CD4-positive, alpha-beta T cell treated with Interleukin-10 for 1 hour (primary cell): ENCODE data around the gene LOXHD1.

Experiments
- DNase-seq: peaks from one replicate; pipeline ENCODE4 v3.0.0-alpha.2; 2020

Gene LOXHD1, protein sequence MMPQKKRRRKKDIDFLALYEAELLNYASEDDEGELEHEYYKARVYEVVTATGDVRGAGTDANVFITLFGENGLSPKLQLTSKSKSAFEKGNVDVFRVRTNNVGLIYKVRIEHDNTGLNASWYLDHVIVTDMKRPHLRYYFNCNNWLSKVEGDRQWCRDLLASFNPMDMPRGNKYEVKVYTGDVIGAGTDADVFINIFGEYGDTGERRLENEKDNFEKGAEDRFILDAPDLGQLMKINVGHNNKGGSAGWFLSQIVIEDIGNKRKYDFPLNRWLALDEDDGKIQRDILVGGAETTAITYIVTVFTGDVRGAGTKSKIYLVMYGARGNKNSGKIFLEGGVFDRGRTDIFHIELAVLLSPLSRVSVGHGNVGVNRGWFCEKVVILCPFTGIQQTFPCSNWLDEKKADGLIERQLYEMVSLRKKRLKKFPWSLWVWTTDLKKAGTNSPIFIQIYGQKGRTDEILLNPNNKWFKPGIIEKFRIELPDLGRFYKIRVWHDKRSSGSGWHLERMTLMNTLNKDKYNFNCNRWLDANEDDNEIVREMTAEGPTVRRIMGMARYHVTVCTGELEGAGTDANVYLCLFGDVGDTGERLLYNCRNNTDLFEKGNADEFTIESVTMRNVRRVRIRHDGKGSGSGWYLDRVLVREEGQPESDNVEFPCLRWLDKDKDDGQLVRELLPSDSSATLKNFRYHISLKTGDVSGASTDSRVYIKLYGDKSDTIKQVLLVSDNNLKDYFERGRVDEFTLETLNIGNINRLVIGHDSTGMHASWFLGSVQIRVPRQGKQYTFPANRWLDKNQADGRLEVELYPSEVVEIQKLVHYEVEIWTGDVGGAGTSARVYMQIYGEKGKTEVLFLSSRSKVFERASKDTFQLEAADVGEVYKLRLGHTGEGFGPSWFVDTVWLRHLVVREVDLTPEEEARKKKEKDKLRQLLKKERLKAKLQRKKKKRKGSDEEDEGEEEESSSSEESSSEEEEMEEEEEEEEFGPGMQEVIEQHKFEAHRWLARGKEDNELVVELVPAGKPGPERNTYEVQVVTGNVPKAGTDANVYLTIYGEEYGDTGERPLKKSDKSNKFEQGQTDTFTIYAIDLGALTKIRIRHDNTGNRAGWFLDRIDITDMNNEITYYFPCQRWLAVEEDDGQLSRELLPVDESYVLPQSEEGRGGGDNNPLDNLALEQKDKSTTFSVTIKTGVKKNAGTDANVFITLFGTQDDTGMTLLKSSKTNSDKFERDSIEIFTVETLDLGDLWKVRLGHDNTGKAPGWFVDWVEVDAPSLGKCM (N-terminal part only)

DNA sequence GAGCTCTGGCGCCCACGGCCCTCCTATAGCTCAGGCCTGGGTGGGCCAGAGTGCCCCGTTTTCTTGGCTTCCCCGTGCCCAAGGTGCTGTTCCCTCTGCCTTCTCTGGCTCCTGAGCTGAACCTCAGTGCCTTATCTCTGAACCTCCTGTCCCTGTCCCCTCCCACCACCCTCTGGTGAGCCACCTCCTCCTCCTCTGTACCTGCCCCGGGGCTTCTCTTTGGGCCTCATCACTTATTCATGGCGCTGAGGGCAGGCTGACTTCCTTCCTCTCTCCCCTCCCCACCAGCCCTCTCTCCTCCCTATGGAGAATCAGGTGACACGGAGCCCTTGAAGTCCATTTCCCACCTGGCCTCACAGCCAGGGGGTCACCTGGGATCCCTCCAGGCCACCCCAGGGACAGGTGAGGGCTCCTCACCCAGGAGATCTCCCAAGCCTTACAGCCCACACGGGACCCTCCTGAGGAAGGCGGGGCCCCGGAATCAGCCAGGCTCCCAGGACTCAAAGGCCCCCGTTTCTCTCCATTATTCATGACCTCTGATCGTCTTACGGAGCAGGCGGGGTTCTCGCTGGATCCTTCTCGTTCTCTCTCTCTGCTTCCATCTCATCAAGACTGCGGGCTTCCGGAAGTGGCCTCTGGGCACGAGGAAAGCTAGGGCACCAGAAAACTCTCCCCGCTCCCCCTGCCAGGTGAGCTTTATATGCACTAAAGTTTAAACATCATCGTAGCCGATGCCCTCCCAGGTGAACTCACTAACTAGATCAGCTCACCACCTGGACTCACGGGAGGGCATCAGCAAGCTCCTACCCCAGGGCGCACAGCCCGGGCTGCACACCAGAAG, at the start of gene LOXHD1:
Gene LOXHD1, minus strand, starts transcription at position 106 of the 841 bp plus-strand sequence. CDS start 187 bp downstream, outside the sequence.
- no peak for DNase-seq

DNA sequence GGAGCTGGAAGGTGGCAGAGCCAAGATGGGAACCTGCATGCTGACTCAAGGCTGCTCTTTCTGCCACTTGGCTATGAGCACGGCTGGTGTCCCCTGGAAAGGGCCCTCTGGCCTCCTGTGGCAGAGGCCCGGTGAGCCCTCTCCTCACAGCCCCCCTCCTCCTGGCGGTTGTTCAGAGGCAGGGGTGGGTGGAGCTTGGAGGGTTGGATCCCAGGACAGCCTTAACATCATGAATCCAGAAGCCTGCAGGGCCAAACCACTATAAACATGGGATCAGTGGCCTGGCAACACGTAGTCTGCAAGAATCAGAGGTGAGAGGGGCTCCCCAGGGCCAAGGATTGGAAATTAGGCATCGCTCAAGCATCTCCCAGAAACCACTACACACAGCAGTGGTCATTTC, 48.5 kb upstream of the LOXHD1 start:
- DNase-seq, result no peak

DNA sequence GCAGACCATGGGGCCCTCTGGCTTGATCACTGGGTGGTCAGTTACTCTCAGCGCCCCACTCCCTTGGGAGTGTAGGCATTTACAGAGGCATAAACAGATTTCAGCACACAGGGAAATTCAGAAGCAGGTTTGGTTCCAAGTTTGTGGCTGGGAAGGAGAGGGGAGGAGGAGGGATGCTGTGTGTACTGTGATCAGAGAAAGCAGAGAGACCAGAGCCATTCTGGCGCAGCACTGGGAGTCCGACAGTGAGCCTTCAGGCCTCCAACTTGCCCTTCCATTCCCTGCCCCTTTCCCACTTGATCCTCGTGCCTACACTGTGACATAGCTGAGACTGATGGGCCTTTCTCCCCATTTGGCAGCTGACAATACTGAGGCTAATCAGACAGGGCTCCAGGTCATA, 47.8 kb upstream of the LOXHD1 start:
- no peak for DNase-seq

DNA sequence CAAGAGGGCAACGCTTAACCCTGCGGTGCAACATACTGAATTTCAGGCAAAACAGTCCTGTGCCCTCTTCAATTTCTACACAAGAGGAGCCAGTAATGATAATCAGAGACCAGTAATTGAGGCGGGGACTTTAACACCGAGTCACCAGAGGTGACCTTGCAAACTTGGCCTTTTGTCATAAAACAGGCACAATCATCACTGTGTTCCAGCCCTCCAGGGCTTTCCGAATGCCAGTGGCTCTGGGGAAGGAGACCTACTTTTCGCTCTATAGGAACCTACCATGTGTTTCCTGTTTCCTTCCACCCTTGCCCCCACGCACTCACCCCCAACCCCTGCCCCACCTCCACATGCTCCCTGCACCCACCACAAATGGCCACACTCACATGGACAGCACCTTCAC, 47.2 kb upstream of the LOXHD1 start:
- no peak for DNase-seq

DNA sequence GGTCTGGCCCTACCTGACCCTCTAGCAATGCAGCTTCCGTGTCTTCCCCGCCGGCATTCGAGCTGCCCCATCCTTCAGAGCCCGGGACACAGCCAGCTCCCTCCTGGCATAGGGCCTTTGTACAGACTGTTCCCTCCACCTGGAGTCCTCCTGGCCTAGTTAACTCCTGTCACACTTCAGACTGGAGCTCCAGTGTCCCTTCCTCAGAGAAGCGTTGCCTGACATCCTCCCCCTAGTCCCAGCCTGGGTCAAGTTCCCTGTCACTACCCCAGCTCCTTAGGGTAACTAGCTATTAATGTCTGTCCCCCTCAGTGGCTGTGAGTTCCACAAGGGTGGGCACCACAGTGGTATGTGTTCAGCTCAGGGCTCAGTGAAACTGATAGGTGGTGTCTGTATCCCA, 45.5 kb upstream of the LOXHD1 start:
- no peak for DNase-seq

DNA sequence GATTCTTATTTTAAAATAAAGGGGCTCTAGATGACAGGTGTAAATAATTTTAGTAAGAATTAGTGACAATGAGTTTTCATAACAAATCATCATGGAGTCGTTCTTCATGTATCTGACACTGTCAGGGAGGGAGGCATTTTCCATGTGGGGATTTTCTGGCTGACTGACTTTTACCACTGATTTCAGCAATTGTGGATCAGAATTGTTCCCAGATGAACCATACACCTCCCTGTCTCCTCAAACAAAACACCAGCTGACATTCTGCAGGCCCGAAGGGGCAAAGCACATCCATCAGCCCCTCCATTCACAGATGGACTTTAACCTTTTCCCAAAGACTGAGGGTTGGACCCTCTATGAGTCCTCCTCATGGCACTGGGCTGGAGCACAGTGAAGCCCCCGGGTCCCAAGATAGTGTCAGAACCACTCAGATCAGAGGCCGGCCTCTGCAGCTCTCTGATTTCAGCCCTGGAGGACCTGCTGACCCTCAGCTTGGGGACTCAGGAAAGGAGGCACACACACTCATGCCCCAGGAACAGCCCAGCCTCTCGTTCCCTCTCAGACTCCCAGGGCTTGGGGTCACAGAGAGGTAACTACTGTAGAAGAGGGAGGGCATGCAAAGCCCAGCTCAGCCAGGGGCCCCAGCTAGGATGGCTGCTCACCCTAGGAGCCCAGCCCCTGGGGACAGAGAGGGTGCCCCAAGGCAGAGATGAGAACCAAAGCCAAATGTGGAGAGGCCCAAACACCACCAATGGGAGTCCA, 43.2 kb upstream of the LOXHD1 start:
- no peak for DNase-seq

DNA sequence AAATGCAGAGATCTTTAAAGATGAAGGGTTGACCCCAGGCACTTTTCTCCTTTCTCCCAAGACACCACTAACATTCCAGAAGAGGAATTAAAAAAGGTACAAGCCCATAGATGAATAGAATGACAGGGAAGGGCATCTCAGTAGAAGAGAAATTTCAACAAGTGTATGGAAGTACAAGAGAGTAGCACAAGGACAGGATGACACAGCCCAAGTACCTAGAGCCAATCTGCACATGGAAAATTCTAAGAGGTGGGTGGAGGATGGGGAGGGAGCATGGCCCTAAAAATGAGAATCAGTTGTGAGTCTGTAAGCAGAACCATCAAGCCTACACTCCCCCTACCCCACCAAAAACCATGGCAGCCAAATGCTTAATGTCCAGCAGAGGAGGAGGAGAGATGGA, 39.7 kb upstream of the LOXHD1 start:
- no peak for DNase-seq

DNA sequence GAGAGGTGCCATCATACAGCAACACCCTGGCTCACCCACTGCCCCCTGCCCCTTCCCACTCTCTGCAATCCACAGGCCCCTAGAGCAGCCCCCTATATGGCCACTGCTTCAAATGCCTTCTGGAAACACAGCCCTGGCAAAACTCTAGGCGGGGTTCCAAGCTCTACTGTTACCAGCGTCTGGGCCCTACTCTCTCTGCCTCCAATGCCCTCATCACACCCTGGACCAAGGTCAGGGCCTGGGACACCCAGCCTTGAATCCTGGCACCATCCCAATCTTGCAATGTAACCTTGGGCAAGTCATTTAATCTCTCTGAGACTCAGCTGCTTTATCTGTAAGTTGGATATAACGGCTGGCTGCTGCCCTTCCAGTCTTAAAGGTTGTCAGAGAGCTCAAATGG, 39.2 kb upstream of the LOXHD1 start:
- DNase-seq, result no peak

DNA sequence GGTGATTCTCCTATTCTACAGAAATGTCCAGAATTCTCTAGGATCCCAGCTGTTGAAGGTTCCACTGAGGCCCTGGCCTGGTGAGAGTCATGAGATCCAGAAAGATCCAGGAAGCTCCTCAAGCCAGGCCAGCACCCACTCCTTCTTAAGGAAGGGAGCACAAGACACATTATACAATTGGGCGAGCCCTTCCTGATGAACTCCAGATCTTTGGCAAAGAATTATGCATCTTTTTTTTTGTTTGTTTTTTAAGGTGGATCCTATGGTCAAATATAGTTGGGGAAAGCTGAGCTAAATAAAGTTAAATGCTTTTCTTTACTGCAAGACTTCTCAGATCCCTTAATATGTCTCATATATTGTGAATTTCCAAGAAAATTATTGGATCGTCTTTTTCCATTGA, 37.0 kb upstream of the LOXHD1 start:
- DNase-seq, result no peak

DNA sequence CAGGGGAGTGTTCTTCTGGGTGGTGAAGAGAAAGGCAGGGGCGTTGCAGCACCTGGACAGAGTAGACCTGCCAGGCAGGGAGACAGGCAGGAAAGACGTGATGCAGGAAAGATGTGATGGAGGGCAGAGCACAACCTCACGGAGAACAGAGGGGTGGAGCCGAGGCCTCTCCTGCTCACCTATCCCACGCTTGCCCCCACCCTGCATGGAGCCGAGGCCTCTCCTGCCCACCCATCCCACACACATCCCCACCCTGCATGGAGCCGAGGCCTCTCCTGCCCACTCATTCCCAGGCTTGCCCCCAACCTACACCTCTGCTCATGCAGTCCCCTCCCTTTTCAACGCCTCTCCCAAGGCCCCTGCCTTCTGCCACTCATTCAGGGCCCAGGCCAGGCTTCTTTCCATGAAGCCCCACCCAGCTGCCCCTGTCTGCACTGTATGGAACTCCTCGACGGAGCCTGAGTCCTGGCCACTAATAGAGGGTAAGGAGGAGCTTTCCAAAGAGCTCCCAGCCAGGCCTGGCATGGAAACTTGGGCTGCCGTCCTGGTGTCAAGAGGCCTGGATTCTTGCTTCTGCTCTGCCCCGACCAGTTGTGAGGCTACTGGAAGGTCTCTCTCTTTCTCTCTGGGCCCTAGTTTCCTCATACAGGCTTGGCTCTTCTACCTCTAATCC, 32.0 kb upstream of the LOXHD1 start:
- no peak for DNase-seq

DNA sequence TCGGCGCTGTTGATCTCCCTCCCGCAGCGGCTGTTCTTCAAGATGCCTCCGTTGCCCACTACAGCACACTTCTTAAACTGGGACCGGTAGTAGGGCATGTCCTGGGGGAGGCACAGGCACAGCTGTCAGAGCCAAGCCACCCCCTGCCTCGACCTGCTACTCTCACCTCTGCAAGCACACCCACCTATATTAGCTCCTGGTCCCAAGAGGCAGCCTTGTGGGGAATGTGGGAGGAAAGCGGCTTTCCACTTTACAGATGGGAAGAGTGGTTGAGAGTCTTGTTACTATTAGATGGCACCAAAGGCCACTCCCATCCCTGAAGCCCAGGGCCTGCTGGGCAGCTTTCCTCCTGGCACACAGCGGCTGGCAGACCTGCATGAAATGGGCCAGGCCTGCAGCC, 29.2 kb upstream of the LOXHD1 start:
- DNase-seq, result no peak

DNA sequence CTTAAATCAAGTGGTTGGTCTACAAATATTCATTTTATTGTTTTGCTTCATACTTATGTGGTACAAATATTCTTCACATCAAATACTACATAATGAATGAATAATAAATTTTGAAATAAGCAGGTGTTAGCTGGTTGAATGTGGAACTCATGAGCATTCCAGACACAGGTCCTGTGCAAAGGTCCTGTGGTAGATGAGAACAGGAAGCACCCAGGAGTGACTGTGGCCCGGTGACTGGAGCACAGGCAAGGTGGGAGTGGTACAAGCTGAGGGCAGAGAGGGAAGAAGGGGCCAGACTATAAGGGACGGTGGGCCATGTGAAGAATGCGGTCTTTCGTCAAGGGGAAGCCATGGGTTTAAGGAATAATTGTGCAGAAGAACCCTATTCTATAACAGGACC, 26.2 kb upstream of the LOXHD1 start:
- DNase-seq, result no peak

DNA sequence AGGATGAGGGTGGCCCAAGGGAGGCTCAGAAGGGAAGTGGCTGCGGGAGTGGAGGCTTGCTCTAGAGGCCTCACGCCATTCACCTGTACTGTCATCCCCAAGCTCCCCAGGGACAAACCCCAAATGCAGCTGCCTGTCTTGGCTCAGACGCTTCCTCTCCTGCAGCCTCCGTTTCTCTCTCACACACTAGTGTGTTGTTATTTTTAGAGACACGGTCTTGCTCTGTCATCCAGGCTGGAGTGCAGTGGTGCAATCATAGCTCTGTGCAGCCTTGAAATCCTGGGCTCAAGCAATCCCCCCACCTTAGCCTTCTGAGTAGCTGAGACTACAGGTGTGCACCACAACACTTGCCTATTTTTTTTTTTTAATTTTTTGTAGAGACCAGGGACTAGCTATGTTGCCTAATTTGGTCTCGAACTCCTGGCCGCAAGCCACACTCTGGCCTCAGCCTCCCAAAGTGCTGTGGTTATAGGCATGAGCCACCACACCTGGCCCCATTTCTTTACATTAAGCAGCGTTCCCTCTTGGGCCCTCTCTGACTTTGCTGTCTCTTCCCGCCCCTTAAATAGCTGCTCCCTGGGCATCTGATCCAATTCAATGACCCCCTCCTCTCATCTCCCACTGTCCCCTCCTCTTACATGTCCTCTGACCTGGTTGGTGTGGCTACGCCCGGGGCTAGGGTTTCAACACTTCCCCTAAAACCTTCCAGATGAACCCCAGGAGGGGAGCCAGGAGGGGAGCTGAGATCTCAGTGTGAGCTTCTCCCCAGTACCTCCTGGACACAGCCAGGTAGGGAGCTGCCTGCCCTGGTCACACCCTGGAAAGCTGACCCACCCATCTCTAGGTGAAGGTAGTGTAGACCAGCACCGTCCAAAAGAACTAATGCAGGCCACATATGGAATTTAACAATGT, 24.0 kb upstream of the LOXHD1 start:
- DNase-seq, result no peak

DNA sequence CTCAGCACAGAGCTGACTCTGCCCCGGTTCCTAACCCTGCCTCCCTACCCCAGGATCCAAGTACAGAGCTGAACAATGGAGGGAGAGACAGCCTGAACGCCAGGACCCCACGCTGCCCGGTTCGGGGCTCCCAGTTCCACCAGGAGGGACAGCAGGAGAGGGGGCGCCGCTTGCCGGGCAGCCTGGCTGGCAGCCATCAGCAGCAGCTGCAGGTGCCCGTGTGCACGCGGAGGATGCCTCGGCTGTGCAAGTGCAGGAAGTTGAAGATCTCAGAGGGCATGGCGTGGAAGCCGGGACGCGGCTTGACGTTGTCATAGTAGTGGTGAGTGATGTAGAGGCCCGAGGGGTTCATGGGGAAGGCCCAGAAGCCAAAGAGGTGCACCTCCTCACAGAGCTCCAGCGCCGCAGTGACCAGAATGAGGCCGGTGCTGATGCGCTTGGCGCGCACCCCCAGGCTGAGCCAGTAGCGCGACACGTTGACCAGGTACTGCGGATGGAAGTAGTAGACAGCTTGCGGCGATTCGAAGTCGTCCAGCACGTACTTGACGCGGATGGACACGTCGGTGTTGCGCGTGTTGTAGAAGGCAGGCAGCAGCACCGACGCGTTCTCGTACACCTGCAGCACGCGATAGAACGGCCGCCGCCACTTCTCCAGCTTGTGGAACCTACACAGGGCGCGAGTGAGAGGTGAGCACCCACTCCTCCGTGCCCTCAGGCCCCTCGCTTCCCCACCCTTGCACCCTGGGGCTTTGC, 23.0 kb upstream of the LOXHD1 start:
- DNase-seq, result no peak

DNA sequence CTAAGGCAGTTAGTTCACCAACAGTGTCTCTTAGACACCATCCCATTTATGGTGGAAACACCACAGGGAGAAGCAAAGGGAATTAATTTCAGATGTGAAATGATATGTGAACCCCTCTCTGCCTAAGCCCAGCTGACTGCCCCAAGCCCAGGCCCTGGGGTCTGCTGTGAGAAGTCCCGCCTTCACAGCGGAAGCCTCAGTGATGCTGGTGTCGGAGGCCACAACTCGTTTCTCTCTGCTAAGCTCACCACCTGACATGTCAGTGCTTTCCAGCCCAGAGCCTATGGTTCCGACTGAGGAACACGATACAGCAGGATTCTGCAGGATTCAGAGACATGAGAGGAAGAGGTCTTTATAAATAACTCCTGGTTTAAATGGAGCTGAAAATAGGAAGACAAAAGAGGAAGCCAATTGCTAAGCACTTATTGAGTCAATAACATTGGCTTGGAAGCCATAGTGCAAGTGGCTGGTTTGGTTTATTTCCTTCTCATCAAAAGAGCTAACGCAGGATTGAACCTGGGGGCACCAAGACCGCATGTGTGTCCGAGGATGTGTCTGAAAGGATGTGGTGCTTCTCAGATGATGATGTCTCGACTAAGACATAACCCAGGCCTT, 21.9 kb upstream of the LOXHD1 start:
- DNase-seq, result no peak

DNA sequence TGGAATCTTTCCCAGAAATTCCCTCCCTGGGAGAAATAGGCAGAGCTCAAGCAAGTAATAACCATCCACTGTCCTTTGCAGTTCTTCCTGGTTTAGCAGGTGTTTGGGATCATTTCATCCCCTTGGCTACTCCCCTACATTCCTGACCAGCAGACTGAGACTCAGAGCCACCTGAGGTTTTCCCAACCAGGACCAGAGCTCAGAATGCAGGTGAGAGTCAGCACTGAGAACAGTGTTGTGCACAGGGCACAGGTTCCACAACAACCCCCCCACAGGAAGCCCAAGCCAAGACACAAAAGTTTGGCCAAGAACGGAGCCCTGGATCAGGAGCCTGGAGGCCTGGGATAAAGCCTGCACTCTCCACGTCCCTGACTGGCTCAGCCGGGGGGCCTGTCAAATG, 21.0 kb upstream of the LOXHD1 start:
- no peak for DNase-seq

DNA sequence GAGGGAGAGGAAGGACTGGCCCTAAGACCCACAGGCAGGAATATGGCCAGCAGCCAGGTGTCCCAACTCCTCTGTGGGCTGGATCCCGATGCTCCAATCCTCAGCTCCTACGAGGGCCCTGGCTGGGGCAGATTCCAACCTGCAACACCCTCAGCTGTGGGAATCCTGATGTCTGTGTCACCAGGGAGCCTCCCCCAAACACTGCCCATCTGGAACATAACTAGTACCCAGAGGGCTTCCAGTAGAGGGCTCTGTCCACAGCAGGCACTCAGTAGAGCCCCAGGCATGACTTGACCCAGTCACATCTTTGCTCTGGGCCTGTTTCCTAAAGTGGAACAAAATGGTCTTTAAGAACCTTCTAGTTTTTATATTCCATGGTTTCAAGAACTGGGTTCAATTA, 20.6 kb upstream of the LOXHD1 start:
- DNase-seq, result no peak

DNA sequence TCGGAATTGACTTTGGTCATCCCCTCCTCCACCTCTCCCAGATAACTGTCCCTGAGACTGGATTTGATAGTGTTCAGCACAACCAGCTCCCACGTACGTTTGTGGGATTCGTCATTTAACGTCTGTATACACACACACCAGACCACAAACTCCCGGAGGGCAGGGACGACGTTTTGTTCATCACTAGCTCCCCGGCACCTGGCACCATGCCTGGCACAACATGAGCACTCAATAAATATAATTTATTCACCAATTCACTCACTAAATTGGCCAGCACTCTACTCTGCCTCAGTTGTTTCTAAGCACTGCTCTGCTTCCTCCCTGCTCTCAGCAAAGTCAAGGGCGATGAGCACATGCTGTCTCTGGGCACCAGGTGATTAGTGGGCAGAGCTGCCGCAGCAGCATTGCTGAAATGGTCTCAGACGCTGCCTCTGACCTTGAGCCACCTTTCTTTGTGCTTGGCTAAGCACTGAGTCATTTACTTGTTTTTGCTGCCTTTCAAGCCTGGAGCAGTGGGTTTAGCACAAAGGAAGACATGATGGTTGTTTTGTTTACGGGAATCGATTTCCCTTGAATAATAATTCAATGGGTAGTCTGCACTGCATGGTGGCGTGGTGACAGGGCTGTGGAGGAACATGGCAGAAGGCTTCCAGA, 19.3 kb upstream of the LOXHD1 start:
- DNase-seq, result no peak
